GM19193 (cell line): Measurements from ENCODE around the gene NAP1L4.

Experiments used
- POLR2A ChIP-seq: IDR thresholded peaks from 4 replicates; pipeline ENCODE4 v1.6.1; 2011; ENCODE audit not compliant: insufficient read depth, insufficient read length; ENCODE audit errors: extremely low read depth

The NAP1L4 gene

DNA sequence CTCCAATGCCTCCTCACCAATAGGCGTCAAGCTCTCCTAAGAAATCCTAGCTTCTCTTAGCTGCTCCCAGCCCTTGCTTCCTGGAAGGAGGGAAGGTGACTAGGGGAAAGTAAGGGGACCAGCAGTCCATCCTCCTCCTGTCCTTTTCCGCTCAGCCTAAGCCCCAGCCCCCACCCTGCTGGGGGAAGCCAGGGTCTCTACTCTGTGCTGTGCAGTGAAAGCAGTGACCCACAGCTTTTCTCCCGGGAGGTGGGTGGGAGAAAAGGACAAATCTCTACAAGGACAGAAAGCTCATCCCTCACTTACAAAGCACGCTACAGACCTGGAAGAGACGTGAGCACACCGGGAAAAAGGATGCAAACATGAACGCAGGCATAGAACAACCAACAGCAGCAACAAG, 32.0 kb downstream of the NAP1L4 start:
- TF ChIP-seq POLR2A: no peak

DNA sequence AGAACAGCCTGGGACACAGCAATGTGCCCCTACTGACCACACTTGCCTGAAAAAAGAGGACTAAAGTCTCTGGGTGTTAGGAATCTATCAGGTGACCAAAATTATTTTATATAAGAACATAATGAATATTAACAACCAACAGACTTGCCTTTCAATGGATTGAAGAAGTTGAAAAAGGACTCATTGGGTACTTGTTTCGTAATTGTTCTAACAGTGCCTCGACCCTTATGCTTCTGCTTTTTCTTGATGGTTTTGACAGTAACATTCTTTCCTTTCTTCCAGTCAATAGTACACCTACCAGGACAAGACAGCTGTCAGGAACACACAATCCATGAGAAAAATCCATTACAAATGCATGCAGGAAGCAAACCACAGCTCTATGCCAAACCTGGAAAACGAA, 33.9 kb downstream of the NAP1L4 start:
- TF ChIP-seq POLR2A: no peak

DNA sequence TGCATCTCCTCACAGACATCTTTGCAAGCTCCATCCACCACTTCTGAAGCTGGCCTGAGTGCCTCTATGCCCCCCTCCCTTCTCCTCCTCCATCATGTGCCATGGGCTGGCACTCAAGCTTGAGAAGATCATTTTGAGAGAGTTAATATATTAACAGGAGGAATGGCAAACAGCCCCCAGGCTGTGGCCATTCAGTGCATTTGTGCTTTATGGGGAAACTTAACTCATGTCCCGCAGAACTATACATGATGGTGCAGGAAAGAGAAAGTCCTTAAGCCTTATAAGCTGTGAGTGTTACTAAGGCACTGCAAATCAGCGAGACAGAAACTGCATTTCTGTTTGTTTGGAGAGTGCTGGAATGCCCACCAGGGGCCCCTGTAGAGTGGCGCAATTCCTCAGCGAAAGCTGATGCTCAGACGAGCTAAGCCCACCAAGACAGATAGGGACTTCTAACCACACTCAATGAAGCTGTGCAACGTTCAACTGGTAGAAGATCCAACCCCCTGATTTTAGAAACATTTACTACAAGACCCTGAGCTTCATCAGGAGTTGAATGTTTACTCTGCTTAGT, 36.1 kb downstream of the NAP1L4 start:
- TF ChIP-seq POLR2A: no peak

DNA sequence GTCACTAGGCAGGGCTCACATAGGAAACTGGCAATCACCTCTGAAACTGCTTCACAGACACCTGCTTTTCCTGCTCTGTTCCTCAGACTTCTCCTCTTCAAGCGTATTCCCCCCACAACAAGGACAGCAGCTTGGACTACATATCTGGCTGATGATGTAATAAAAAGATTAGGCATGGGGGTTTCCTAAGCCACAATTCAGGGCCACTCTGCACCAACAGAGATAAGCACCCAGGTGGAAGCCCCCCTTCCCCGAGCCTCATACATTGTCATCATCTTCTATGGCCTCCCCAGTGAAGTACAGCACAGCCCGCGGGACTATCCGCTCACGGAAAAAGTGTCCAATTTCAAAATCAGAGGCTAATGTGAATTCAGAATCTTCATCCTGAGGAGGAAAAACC, 37.9 kb downstream of the NAP1L4 start:
- TF ChIP-seq POLR2A: no peak

DNA sequence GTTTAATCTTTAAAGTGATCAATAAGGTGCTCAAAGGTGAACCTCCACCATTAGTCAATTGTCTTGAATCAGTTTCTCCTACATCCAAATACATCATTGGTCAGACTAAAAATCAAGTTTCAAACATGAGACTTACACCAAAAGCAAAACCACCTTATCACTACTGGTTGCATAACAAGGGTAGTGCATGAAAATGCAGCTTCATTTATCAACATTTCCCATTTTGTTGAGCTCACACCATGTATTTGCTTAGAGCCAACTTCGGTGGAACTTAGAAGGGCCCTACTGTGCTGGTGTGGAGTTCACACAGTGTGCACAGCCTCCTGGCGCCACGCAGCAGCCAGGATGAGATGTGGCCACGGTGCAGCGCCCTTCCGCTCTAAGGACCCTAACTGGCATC, 39.8 kb downstream of the NAP1L4 start:
- no peak for TF ChIP-seq POLR2A

DNA sequence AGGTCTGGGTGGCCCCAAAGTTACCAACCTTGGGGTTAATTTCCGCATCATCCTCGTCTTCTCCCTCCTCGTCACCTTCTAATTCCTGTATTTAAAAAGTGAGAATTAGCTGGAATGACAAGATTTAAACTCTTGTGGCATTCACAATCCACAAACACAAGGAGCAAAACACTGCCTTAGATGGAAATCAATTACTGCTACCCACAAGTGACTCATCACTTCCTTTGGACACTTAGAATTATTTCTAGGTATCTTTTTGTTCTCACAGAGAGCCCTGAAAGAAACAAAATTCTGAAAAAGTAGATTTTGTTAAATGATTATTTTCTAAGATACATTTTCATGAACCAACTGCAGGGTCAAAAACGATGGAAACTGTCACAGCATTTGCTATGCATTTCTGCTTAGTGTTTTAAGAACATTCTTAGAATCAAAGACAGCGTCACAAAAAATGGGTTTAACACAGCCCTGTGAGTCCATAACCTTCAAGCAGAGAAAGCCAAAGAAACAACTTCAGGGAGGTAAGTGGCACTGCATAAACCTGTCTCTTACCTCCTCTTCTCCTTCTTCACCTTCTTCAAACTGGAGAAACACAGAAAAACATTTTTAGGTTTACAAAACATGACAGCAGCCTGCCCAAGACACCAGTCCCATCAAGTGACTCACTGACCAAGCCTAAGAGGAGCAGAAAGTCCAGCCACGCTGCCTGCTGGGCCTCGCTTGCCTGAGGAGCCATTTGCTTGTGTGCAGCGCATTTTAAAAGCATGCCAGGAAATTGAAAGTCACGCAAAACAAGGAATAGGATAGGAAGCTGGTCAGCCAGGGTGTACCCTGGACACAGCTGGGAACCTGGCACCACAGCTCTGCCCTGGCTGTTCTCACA, 40.7 kb downstream of the NAP1L4 start:
- TF ChIP-seq POLR2A: no peak

DNA sequence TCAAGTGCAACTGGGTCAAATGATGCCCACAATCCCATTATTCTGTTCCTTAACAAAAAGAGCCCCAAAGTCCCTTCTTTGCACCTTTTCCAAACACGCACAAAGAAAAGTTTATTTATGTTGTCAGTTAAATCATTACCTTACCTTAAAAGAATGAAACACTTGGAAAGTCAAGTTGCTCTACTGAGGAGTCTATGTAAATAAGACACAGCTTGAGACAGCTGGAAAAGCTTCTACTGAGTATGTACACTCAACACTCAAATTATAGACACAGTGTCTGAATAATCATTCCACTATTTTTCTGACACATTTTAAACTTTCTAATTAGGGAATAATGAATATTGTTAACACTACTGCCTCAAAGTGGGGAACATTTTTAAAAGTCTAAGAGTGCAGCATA, 41.3 kb downstream of the NAP1L4 start:
- TF ChIP-seq POLR2A: no peak

DNA sequence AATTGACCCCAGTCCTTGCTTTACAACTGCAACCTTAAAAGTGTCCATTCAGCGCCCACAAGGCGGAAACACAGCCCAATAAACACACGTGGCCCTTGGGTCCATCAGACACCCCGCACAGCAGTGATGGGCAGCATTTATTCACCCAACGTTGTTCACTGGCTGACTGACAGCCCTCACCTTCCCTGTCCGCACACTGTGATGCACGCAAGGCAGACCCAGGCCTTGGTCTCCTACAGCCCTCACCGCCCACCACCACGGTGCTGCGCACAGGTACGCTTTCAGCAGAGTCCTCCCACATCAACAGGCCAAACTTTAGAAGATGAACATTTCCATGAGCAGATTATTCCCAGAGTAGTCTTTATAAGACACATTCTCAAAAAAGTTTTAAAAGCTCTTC, 42.2 kb downstream of the NAP1L4 start:
- TF ChIP-seq POLR2A: no peak

DNA sequence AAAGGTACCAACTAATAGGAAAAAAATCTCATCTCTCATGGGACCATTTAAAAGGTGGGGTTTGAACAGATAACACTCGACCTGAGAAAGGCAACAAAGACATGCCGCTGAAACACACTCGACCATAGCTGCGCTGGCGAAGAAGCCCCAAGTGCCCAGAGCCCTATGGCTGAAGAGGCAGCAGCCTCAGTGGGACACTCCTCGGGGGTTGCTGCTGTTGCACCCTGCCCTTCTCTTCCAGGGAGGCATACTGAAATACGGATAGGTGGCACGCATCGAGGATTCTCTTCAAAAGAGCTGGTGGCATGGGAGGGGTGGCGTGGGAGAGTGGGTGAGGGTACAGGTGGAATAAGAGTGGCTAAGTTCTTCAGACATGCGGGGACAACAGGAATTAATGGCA, 44.4 kb downstream of the NAP1L4 start:
- TF ChIP-seq POLR2A: no peak

DNA sequence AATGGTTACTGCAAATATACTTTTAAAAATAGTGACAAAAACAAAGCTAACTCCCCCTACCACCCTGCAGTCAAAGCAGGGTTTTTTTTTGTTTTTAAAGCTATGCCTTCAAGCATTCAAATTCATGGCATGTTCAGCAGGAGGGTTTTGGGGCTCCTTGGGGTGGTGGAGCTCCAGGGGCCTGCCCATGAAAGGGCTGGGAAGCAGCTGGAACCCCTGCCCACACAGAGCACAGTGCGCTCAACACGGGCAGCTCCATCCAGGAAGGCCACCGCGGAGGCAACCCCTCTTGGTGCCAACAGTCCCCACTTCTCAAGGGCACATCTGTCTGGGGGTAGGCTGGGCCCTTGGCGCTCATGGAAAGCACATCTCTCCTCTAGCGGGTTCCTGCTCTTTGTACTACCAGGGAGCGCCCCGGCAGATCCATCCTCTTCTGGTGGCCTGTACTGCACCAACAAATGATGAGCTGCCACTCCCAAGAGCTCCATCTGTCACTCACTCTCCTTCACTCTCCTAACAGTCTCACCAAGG, 46.3 kb downstream of the NAP1L4 start:
- TF ChIP-seq POLR2A: no peak

DNA sequence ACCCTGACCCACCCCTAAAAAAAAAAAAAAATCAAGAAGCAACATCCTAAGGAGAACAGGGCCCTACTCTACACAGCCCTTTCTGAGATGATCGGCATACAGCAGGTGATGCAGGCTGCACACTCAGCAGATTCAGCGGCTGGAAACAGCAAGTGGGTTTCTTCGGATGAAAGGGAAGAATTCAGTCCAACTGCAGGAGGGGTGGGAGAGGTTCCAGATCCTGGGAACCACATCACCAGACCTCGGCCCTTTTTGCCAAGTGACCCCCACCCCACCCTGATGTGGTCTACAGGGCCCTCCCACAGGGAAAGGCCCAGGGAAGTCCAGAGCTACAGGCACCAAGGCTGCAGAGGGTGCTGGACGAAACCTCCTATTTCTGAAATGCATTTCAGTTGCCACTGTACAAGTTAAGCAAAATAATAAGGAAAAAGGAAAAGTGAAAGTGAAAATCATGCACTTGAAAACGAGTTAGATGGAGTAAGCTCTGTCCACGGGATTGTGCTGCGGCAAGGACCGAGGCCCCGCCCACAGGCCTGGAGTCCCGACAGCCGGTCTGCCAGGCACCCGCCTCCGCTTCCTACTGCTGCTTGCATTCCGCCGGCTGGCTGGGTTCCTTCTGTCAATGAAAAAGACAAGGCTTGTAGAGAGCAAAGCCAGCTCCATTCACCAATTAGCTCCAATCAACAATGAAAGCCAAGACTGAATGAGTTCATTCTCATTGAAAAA, 46.9 kb downstream of the NAP1L4 start:
- TF ChIP-seq POLR2A: no peak

DNA sequence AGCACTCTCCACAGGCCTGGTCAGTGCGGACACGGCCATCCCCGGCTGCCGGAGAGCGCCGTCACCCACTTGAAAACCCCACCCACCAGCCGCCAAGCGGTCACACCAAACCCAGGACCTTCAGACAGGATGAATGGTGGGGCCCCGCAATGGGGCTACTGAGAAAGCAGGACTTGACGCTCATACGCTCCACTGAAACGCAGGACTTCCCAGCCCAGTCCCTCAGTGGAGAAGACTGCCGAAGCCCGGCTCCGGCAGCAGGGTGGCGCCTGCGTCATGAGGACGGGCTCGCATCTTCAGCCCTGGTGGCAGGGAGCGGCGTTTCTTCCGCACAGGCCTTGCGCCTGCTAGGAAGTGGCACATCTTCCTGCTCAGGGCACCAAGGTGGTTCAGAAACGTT, 47.6 kb downstream of the NAP1L4 start:
- no peak for TF ChIP-seq POLR2A

DNA sequence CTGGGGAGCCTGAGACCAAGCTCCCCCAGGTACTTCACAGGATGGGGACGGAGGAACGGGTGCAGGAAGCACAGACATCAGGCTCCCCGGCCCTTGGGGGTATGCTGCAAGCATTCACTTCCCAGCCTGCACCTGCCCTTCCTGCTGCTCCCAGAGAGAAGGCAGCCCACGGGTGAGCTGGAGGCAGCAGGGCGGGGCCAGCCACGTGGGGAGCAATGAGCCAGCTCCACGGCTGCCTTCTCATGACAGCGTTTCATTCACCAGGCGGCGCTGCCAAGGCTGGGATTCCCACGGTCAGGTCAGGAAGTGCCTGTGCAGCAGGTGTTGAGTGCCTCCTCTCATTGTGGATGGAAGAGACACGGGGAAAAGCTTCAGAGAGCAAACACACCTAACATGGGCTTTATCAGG, 48.4 kb downstream of the NAP1L4 start:
- no peak for TF ChIP-seq POLR2A

DNA sequence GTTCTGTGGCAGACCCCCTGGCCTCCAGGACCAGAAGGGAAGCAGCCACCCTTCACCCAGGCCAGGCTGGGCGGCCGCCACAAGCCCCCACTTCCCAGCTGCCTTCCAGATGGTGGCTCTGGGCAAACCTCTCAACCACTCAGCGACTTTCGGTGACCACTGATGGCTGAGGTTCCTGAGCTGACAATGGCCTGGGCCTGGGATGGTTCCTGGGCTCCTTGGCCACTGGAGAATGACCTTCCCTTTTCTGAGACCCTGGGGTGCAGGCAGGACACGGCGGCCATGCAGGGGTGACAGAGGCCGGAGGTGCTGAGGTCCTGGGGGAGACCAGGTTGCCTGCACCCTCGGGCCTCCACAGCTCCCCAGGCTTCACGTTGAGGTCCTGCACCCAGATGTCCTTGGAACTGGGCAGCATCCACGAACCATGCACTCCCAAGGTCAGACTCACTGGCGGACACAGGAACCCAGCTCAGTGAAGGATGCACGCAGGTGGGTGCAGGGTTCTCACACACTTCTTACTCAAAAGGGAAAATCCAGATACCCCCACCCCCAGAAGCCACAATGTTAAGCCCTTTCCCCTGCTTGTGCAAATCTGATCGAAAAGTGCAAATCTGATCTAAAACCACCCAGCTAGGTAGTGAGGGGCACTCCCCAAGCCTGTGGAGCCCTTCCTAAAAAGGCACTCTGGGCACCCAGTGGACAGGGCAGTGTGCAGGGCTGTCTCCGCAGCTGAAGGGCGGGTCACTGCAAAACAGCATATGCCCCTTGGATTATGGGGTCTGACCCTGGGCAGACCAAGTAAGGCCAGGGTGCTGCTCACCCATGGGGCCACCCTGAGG, 49.0 kb downstream of the NAP1L4 start:
- peak; percentile 26 for TF ChIP-seq POLR2A

DNA sequence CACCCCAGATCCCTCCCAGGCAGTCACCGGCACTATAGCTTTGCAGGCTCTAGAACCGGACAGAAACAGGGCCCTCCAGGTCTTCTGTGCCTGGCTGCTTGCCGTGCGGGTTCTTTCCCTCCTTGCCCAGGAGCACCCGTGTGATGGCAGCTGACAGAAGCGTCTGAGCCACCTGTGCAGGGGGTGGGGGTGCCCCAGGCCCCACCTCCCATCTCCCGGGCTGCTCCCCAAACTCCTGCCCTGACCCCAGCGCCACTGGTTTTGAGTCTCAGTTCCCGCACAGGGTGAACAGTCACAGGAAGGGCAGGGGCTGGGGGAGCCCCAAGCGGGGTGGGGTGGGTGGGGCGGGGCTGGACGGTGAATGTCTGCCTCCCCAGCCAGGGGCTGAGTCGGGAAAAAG, 49.7 kb downstream of the NAP1L4 start:
- TF ChIP-seq POLR2A: no peak
